NB4 (cell line): ENCODE measurements around the gene GAN.

Experiments used
- MYC ChIP-seq: IDR thresholded peaks from 2 replicates; pipeline ENCODE4 v1.6.1; 2011; ENCODE audit warnings: low read depth, low read length
- POLR2A ChIP-seq: IDR thresholded peaks from 2 replicates; pipeline ENCODE4 v1.6.1; 2011; ENCODE audit warnings: mild to moderate bottlenecking; ENCODE audit not compliant: insufficient read length; ENCODE audit errors: extremely low read depth
- TF ChIP-seq, protein P1 (sequence below): IDR thresholded peaks from one replicate; pipeline ENCODE4 v1.5.1; 2012; ENCODE audit warnings: low read depth, low read length

DNA sequence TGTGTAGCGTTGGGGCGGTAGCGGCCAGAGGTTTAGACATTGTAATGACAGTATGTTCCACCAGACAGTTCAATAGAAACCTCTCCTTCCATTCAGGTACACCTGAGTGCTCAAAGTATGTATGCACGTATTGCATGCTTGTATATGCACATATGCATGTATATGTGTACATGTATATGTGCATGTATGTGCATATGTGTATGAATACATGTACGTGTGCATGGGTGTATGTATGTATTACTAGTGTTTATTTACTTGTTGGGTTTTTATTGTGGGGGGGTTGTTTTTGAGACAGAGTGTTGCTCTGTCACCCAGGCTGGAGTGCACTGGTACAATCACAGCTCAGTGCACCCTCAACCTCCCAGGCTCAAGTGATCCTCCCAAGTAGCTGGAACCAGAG, 46.3 kb upstream of the GAN start:
- TF ChIP-seq, protein P1, sequence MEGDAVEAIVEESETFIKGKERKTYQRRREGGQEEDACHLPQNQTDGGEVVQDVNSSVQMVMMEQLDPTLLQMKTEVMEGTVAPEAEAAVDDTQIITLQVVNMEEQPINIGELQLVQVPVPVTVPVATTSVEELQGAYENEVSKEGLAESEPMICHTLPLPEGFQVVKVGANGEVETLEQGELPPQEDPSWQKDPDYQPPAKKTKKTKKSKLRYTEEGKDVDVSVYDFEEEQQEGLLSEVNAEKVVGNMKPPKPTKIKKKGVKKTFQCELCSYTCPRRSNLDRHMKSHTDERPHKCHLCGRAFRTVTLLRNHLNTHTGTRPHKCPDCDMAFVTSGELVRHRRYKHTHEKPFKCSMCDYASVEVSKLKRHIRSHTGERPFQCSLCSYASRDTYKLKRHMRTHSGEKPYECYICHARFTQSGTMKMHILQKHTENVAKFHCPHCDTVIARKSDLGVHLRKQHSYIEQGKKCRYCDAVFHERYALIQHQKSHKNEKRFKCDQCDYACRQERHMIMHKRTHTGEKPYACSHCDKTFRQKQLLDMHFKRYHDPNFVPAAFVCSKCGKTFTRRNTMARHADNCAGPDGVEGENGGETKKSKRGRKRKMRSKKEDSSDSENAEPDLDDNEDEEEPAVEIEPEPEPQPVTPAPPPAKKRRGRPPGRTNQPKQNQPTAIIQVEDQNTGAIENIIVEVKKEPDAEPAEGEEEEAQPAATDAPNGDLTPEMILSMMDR: no peak
- TF ChIP-seq POLR2A: no peak
- no peak for TF ChIP-seq MYC
